ENCODE measurements around the gene SS18.

SS18 gene

GRCh38 chr18:26046419-26047077 lies 43.9 kb downstream of the SS18 start:
- no peak for TF ChIP-seq CTCF (IDR thresholded peaks at IDR 0.05; ENCODE audit: insufficient read depth, missing control alignments)
- no peak for DNase-seq (ENCODE audit: insufficient read length, low spot score)
- FAIRE-seq = peak; percentile 73

GRCh38 chr18:26044807-26045206 lies 45.6 kb downstream of the SS18 start:
- DNase-seq (ENCODE audit: insufficient read length, low spot score) (no peak), FAIRE-seq (no peak)
- TF ChIP-seq CTCF (IDR thresholded peaks at IDR 0.05; ENCODE audit: insufficient read depth, missing control alignments) = no peak

- TF ChIP-seq CTCF (IDR thresholded peaks at IDR 0.05; ENCODE audit: insufficient read depth, missing control alignments) = no peak
- peak; percentile 32 for FAIRE-seq
- no peak for DNase-seq (ENCODE audit: insufficient read length, low spot score)
Measured at GRCh38 chr18:26040051-26040656, 50.3 kb downstream of the SS18 start.

GRCh38 chr18:26039203-26039602 lies 51.2 kb downstream of the SS18 start:
- DNase-seq (ENCODE audit: insufficient read length, low spot score) (no peak), FAIRE-seq (no peak)
- no peak for TF ChIP-seq CTCF (IDR thresholded peaks at IDR 0.05; ENCODE audit: insufficient read depth, missing control alignments)

- FAIRE-seq (peak; percentile 77), DNase-seq (ENCODE audit: insufficient read length, low spot score) (no peak)
- no peak for TF ChIP-seq CTCF (IDR thresholded peaks at IDR 0.05; ENCODE audit: insufficient read depth, missing control alignments)
Measured at GRCh38 chr18:26036635-26037034, 53.8 kb downstream of the SS18 start.

GRCh38 chr18:26034850-26035497 lies 55.4 kb downstream of the SS18 start:
- TF ChIP-seq CTCF (IDR thresholded peaks at IDR 0.05; ENCODE audit: insufficient read depth, missing control alignments) = no peak
- FAIRE-seq (peak; percentile 11), DNase-seq (ENCODE audit: insufficient read length, low spot score) (no peak)

GRCh38 chr18:26022585-26022984 lies 67.8 kb downstream of the SS18 start:
- FAIRE-seq (no peak), DNase-seq (ENCODE audit: insufficient read length, low spot score) (no peak)
- TF ChIP-seq CTCF (IDR thresholded peaks at IDR 0.05; ENCODE audit: insufficient read depth, missing control alignments) = no peak

All from D721Med (cell line).